Transverse colon (tissue), 4 donors: ENCODE results near the gene HMGCS2. TPM values are rescaled to one million over a fixed set of nuclear protein-coding genes. Genes with fewer than 3 reads are reported as not detected.

Experiments
- DNase-seq: peaks from one replicate; pipeline ENCODE4 v3.0.0-alpha.2; 2019
- H3K27ac ChIP-seq, 4 donors: fragments of 200-600 bp; sonication (generic); 2 replicates each; pipeline ENCODE4 v1.5.1; 2016 to 2018; ENCODE audit warnings: inconsistent platforms in 4 of 4
- H3K27me3 ChIP-seq: fragments of 200-600 bp; sonication (generic); 2 replicates; pipeline ENCODE4 v1.5.1; 2017; ENCODE audit warnings: inconsistent platforms
- H3K36me3 ChIP-seq, 4 donors: fragments of 200-600 bp; sonication (generic); 2 replicates each; pipeline ENCODE4 v1.5.1; 2017 to 2019; ENCODE audit warnings: inconsistent platforms in 4 of 4
- H3K4me1 ChIP-seq, 4 donors: fragments of 200-600 bp; sonication (generic); 2 replicates each; pipeline ENCODE4 v1.5.1; 2017 to 2020; ENCODE audit warnings: inconsistent platforms in 4 of 4
- H3K4me3 ChIP-seq, 4 donors: fragments of 200-600 bp; sonication (generic); 1 replicate in 1 of 4; 2 replicates in 3 of 4; pipeline versions ENCODE4 v1.5.1 to v1.6.1; 2017 to 2019; ENCODE audit warnings: inconsistent platforms in 4 of 4
- H3K9me3 ChIP-seq, 2 donors: fragments of 200-600 bp; sonication (generic); 2 replicates each; pipeline ENCODE4 v1.5.1; 2017 to 2019; ENCODE audit warnings: inconsistent platforms in 2 of 2
- EP300 ChIP-seq: sonication (generic); formaldehyde crosslinking; IDR thresholded peaks from one replicate; pipeline ENCODE4 v1.6.1; 2017; ENCODE audit warnings: antibody characterized with exemption, low read depth
- POLR2A ChIP-seq: fragments of 450-650 bp; IDR thresholded peaks from one replicate; pipeline ENCODE4 v1.6.1; 2016; ENCODE audit warnings: antibody characterized with exemption, mild to moderate bottlenecking, moderate library complexity
- POLR2AphosphoS5 ChIP-seq, 3 donors: sonication (generic); formaldehyde crosslinking; IDR thresholded peaks; one replicate each; pipeline ENCODE4 v1.6.1; 2016; ENCODE audit warnings: antibody characterized with exemption in 3 of 3
- WGBS, 2 donors: methylation state at CpG; one replicate each; pipeline ENCODE4 v1.1.5; 2018; ENCODE audit warnings: low coverage in 1 of 2; 5-methylcytosine and 5-hydroxymethylcytosine counted together
- in situ Hi-C, 4 donors: fragments of 200-750 bp; cut with MboI; loops; one replicate each; pipeline versions ENCODE4 v1.15.0 to v1.15.1; 2017; ENCODE audit warnings: low sequenced_read_pairs in 3 of 4, low pct_ligation_motif_present in 1 of 4, low pct_unique_long_range_greater_than_20kb in 1 of 4
- intact Hi-C: fragments of 100-400 bp; cut with DNase I; formaldehyde crosslinking; loops from one replicate; pipeline ENCODE4 v1.15.1; 2023; ENCODE audit warnings: low total_unique reads
- total RNA-seq, 4 donors: library from RNA; depleted of rRNA; stranded (reverse); fragments of >200 nt; gene quantifications; one replicate each; pipeline ENCODE4 v1.1.0, GENCODE V29; 2016
- TF ChIP-seq, protein P1 (sequence below), 5 experiments: fragments of 200-600 bp in 3 of 5; fragments of 450-650 bp in 2 of 5; sonication (generic) in 3 of 5; IDR thresholded peaks; 1 replicate in 2 of 5; 2 replicates in 3 of 5; pipeline ENCODE4 v1.5.1; 2016 to 2017; ENCODE audit warnings: antibody characterized with exemption in 5 of 5, inconsistent platforms in 3 of 5, mild to moderate bottlenecking in 2 of 5, moderate library complexity in 1 of 5

HMGCS2 gene
- total RNA-seq, 4 donors from 2014 or later, result 24.7 to 1,050 (median 278) TPM

DNA sequence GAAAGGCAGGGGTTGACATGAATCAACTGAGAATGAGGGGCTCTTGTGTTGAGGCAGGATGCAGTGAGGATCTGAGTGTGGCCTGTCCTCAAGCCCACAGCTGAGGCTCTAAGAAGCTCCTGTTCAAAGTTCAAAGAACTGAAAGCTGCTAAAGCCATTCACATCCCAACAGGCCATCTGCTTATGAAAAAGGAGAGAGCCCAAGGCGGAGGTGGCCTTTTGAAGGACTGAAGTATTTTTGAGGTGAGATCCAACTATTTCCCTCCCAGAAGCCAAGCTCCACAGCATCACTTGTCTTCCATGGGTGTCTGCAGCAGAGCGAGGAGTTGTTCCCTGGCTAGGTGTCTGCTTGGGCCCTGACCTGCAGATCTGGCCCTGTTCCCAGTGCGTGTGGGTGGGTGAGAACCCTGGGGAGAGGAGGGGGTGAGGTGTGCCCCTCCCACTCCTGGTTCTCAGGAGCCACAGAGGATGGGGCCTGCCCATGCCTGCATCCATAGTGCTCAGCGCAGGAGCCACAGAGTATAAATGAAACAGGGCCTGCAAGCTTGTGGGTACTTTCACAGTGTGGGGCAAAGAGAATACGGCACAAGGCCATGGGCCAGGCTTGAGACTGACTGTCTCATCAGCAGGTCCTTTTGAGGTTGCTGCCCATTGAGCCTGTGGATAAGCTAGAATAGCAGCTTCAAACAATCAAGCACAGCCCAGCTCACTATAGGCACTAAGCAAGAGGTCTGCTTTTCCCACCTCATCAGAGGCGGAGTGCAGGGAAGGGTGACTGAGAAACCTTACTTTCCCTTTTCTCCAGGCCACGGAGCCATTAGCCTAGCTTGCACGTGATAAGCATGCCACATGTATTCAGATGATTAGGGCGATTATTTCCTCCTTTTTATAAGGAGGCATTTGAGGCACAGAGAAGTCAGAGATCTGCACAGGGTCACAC lies 26.8 kb upstream of the HMGCS2 start:
- H3K4me3 ChIP-seq, result no peak overlapping the region
- in situ Hi-C loops (no loop called here), intact Hi-C loops (no loop called here)
- WGBS, 2 donors, result 75 to 80% methylated on average over 1 to 9 of the region's 9 CpGs
- peak overlapping the region in 3 of 4 donors; percentile 1 to 46 (median 14) for H3K27ac ChIP-seq
- DNase-seq, result no peak
- no peaks in the 10 kb centered on the region for H3K9me3 ChIP-seq
- TF ChIP-seq POLR2A, result no peak
- TF ChIP-seq POLR2AphosphoS5 (IDR thresholded peaks at IDR 0.05), result no peak
- TF ChIP-seq, protein P1, sequence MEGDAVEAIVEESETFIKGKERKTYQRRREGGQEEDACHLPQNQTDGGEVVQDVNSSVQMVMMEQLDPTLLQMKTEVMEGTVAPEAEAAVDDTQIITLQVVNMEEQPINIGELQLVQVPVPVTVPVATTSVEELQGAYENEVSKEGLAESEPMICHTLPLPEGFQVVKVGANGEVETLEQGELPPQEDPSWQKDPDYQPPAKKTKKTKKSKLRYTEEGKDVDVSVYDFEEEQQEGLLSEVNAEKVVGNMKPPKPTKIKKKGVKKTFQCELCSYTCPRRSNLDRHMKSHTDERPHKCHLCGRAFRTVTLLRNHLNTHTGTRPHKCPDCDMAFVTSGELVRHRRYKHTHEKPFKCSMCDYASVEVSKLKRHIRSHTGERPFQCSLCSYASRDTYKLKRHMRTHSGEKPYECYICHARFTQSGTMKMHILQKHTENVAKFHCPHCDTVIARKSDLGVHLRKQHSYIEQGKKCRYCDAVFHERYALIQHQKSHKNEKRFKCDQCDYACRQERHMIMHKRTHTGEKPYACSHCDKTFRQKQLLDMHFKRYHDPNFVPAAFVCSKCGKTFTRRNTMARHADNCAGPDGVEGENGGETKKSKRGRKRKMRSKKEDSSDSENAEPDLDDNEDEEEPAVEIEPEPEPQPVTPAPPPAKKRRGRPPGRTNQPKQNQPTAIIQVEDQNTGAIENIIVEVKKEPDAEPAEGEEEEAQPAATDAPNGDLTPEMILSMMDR (IDR thresholded peaks at IDR 0.05), result no peak
- TF ChIP-seq EP300, result no peak
- H3K36me3 ChIP-seq, result no peaks in the 10 kb centered on the region
- H3K27me3 ChIP-seq, result no peaks in the 10 kb centered on the region
- peaks cover 10 to 28% (median 19%) of the 10 kb centered on the region in 4 donors for H3K4me1 ChIP-seq

- H3K4me3 ChIP-seq, result no peak overlapping the region
- no peaks in the 10 kb centered on the region for H3K36me3 ChIP-seq
- peak overlapping the region in 3 of 4 donors; percentile 1 to 46 (median 14) for H3K27ac ChIP-seq
- TF ChIP-seq POLR2AphosphoS5 (IDR thresholded peaks at IDR 0.05) (peak in 2 of 3 donors; percentile 44 to 48), EP300 (no peak), POLR2A (no peak)
- TF ChIP-seq, protein P1 (IDR thresholded peaks at IDR 0.05), result no peak
- DNase-seq, result no peak
- no peaks in the 10 kb centered on the region for H3K9me3 ChIP-seq
- H3K4me1 ChIP-seq, result peaks cover 16 to 33% (median 24%) of the 10 kb centered on the region in 4 donors
- intact Hi-C loops, result no loop called here
- in situ Hi-C loops, result no loop called here
- H3K27me3 ChIP-seq, result no peaks in the 10 kb centered on the region
- WGBS, 2 donors, result 53 to 55% methylated on average over 2 to 3 of the region's 3 CpGs
Observed at GRCh38 chr1:119794876-119795240, 26.2 kb upstream of the HMGCS2 start.

DNA sequence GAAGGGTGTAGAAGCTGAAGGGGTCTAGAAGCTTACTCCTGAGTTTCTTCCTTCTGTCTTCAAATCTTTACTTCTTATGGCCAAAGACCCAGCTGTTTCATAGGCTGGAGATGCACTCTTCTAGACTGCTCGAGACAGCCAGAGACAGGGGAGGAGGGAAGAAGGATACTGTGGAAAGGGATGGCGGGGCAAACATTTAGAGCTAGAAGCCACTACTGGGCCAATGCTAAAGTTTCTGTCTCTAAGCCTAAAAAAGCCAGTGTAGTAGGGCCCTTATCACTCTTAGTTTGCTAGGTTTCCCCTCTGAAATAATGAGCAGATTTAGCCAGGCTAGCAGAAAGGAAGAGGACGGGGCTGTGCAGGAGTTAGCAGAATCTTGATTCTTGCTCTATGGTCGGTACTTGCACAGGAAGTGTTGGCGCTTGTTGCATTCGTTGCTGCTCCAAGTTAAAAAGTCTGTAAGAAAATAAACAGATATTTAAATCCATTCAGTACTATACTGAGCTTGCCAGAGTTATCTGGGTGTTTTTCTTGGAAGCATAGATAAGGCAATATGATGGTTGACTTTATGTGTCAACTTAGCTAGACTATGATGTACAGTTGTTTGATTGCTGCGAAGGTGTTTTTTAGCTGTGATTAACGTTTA lies 25.6 kb upstream of the HMGCS2 start:
- Histone ChIP-seq H3K27me3 (no peaks in the 10 kb centered on the region), H3K4me3 (no peak overlapping the region), H3K4me1 (peaks cover 18 to 33% (median 26%) of the 10 kb centered on the region in 4 donors), H3K36me3 (no peaks in the 10 kb centered on the region), H3K27ac (peak overlapping the region in 2 of 4 donors; percentile 1 to 46), H3K9me3 (no peaks in the 10 kb centered on the region)
- in situ Hi-C loops (no loop called here), intact Hi-C loops (no loop called here)
- WGBS, 2 donors, result 48 to 62% methylated on average over 8 of the region's 8 CpGs
- DNase-seq, result no peak
- TF ChIP-seq POLR2AphosphoS5 (IDR thresholded peaks at IDR 0.05), result no peak
- TF ChIP-seq EP300, result no peak
- no peak for TF ChIP-seq POLR2A
- TF ChIP-seq, protein P1 (IDR thresholded peaks at IDR 0.05), result no peak

GRCh38 chr1:119791377-119791776 lies 22.7 kb upstream of the HMGCS2 start:
- no peak overlapping the region for H3K4me3 ChIP-seq
- DNase-seq, result no peak
- H3K27me3 ChIP-seq, result no peaks in the 10 kb centered on the region
- peaks cover 18 to 60% (median 41%) of the 10 kb centered on the region in 4 donors for H3K4me1 ChIP-seq
- intact Hi-C loops (no loop called here), in situ Hi-C loops (no loop called here)
- H3K9me3 ChIP-seq, result no peaks in the 10 kb centered on the region
- no peak for TF ChIP-seq POLR2AphosphoS5 (IDR thresholded peaks at IDR 0.05)
- TF ChIP-seq, protein P1 (IDR thresholded peaks at IDR 0.05), result no peak
- TF ChIP-seq POLR2A, result no peak
- peak overlapping the region; percentile 67 to 80 (median 73) for H3K27ac ChIP-seq
- WGBS, 2 donors, result 84 to 89% methylated on average over 3 to 4 of the region's 4 CpGs
- H3K36me3 ChIP-seq, result no peaks in the 10 kb centered on the region
